ENCODE data around the gene CLEC2D. TPM values are rescaled to one million over a fixed set of nuclear protein-coding genes. Genes with fewer than 3 reads are reported as not detected.
A peak's percentile ranks its signal among the peaks of the same experiment; 100 is the strongest.

The CLEC2D gene
- total and polyA plus RNA-seq, 10 of the 15 experiments (the other 5 are each of a cell fraction or from before 2014, with no cell fraction given), result 4.6 to 29.8 (median 16.0) TPM

DNA sequence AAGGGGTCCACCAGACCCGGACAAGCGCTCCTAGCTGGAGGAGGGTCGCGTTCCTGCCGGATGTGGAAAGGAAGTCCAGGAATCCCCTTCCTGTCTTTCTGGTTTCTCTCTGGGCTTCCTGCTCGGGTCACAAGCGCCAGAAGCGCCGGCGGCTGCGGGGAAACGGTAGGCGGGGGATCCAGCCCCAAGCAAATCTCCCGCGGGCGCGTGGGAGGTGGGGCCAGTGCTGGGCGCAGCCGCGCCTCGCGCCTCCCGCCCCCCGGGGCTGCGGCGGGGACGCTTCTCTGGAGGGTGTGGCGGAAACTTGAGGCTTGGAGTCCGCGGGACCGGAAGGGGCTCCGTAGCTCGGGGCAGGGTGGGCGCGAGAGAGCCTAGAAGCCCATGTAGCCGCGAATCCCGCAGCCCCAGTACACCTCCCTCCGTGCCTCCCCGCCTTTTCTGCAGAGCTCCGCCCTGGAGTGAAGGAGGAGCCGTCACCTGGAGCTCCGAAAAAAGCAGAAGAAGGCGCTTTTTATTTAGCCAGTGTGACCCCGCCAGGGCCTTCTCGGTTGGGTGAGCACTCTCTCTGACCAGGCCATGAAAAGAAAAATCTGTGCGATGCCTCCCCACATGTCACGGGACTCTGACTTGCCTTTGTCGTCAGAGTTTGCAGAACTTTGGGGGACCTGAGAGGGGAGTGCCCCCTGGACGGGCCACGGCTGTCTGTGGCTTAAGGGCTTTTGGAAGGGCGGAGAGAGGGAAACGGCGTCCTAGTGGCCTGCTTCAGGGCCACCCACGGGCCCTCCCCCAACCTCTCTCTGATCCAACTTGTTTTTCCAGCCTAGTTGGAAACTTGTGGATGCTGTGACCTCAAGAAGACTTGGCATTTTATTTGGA is 21.4 kb upstream of the CLEC2D start (continued):
- TF ChIP-seq, protein P1, sequence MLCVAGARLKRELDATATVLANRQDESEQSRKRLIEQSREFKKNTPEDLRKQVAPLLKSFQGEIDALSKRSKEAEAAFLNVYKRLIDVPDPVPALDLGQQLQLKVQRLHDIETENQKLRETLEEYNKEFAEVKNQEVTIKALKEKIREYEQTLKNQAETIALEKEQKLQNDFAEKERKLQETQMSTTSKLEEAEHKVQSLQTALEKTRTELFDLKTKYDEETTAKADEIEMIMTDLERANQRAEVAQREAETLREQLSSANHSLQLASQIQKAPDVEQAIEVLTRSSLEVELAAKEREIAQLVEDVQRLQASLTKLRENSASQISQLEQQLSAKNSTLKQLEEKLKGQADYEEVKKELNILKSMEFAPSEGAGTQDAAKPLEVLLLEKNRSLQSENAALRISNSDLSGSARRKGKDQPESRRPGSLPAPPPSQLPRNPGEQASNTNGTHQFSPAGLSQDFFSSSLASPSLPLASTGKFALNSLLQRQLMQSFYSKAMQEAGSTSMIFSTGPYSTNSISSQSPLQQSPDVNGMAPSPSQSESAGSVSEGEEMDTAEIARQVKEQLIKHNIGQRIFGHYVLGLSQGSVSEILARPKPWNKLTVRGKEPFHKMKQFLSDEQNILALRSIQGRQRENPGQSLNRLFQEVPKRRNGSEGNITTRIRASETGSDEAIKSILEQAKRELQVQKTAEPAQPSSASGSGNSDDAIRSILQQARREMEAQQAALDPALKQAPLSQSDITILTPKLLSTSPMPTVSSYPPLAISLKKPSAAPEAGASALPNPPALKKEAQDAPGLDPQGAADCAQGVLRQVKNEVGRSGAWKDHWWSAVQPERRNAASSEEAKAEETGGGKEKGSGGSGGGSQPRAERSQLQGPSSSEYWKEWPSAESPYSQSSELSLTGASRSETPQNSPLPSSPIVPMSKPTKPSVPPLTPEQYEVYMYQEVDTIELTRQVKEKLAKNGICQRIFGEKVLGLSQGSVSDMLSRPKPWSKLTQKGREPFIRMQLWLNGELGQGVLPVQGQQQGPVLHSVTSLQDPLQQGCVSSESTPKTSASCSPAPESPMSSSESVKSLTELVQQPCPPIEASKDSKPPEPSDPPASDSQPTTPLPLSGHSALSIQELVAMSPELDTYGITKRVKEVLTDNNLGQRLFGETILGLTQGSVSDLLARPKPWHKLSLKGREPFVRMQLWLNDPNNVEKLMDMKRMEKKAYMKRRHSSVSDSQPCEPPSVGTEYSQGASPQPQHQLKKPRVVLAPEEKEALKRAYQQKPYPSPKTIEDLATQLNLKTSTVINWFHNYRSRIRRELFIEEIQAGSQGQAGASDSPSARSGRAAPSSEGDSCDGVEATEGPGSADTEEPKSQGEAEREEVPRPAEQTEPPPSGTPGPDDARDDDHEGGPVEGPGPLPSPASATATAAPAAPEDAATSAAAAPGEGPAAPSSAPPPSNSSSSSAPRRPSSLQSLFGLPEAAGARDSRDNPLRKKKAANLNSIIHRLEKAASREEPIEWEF (IDR thresholded peaks at IDR 0.05; ENCODE audit: insufficient replicate concordance, low read depth, low read length), result no peak
- TF ChIP-seq, protein P2, sequence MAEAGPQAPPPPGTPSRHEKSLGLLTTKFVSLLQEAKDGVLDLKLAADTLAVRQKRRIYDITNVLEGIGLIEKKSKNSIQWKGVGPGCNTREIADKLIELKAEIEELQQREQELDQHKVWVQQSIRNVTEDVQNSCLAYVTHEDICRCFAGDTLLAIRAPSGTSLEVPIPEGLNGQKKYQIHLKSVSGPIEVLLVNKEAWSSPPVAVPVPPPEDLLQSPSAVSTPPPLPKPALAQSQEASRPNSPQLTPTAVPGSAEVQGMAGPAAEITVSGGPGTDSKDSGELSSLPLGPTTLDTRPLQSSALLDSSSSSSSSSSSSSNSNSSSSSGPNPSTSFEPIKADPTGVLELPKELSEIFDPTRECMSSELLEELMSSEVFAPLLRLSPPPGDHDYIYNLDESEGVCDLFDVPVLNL (IDR thresholded peaks at IDR 0.05; ENCODE audit: low read depth, low read length), result peak; percentile 85
- no peak for TF ChIP-seq BMI1 (IDR thresholded peaks at IDR 0.05; ENCODE audit: borderline replicate concordance)
- TF ChIP-seq NR2F1 (conservative IDR thresholded peaks at IDR 0.05), result peak; percentile 89
- no peak for TF ChIP-seq SMARCA5 (IDR thresholded peaks at IDR 0.05)
- TF ChIP-seq, protein P3, sequence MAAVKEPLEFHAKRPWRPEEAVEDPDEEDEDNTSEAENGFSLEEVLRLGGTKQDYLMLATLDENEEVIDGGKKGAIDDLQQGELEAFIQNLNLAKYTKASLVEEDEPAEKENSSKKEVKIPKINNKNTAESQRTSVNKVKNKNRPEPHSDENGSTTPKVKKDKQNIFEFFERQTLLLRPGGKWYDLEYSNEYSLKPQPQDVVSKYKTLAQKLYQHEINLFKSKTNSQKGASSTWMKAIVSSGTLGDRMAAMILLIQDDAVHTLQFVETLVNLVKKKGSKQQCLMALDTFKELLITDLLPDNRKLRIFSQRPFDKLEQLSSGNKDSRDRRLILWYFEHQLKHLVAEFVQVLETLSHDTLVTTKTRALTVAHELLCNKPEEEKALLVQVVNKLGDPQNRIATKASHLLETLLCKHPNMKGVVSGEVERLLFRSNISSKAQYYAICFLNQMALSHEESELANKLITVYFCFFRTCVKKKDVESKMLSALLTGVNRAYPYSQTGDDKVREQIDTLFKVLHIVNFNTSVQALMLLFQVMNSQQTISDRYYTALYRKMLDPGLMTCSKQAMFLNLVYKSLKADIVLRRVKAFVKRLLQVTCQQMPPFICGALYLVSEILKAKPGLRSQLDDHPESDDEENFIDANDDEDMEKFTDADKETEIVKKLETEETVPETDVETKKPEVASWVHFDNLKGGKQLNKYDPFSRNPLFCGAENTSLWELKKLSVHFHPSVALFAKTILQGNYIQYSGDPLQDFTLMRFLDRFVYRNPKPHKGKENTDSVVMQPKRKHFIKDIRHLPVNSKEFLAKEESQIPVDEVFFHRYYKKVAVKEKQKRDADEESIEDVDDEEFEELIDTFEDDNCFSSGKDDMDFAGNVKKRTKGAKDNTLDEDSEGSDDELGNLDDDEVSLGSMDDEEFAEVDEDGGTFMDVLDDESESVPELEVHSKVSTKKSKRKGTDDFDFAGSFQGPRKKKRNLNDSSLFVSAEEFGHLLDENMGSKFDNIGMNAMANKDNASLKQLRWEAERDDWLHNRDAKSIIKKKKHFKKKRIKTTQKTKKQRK (IDR thresholded peaks at IDR 0.05; ENCODE audit: low read depth, low read length), result no peak
- TF ChIP-seq, protein P4, sequence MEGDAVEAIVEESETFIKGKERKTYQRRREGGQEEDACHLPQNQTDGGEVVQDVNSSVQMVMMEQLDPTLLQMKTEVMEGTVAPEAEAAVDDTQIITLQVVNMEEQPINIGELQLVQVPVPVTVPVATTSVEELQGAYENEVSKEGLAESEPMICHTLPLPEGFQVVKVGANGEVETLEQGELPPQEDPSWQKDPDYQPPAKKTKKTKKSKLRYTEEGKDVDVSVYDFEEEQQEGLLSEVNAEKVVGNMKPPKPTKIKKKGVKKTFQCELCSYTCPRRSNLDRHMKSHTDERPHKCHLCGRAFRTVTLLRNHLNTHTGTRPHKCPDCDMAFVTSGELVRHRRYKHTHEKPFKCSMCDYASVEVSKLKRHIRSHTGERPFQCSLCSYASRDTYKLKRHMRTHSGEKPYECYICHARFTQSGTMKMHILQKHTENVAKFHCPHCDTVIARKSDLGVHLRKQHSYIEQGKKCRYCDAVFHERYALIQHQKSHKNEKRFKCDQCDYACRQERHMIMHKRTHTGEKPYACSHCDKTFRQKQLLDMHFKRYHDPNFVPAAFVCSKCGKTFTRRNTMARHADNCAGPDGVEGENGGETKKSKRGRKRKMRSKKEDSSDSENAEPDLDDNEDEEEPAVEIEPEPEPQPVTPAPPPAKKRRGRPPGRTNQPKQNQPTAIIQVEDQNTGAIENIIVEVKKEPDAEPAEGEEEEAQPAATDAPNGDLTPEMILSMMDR (IDR thresholded peaks at IDR 0.05 in 2 of 3, conservative IDR thresholded peaks at IDR 0.05 in 1 of 3; ENCODE audit: control insufficient read depth in 2 of 3, extremely low read depth in 1 of 3, insufficient read depth in 1 of 3, low read depth in 3 of 3, low read length in 3 of 3), result no peak
- TF ChIP-seq, protein P5, sequence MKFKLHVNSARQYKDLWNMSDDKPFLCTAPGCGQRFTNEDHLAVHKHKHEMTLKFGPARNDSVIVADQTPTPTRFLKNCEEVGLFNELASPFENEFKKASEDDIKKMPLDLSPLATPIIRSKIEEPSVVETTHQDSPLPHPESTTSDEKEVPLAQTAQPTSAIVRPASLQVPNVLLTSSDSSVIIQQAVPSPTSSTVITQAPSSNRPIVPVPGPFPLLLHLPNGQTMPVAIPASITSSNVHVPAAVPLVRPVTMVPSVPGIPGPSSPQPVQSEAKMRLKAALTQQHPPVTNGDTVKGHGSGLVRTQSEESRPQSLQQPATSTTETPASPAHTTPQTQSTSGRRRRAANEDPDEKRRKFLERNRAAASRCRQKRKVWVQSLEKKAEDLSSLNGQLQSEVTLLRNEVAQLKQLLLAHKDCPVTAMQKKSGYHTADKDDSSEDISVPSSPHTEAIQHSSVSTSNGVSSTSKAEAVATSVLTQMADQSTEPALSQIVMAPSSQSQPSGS (IDR thresholded peaks at IDR 0.05; ENCODE audit: low read length), result peak; percentile 56; the same call in 1 of the 2 replicates
- TF ChIP-seq, protein P6, sequence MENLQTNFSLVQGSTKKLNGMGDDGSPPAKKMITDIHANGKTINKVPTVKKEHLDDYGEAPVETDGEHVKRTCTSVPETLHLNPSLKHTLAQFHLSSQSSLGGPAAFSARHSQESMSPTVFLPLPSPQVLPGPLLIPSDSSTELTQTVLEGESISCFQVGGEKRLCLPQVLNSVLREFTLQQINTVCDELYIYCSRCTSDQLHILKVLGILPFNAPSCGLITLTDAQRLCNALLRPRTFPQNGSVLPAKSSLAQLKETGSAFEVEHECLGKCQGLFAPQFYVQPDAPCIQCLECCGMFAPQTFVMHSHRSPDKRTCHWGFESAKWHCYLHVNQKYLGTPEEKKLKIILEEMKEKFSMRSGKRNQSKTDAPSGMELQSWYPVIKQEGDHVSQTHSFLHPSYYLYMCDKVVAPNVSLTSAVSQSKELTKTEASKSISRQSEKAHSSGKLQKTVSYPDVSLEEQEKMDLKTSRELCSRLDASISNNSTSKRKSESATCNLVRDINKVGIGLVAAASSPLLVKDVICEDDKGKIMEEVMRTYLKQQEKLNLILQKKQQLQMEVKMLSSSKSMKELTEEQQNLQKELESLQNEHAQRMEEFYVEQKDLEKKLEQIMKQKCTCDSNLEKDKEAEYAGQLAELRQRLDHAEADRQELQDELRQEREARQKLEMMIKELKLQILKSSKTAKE (IDR thresholded peaks at IDR 0.05; ENCODE audit: low read depth, poor library complexity, severe bottlenecking), result peak; percentile 77
- no peak for TF ChIP-seq TARDBP (IDR thresholded peaks at IDR 0.05; ENCODE audit: borderline replicate concordance)
- peak; percentile 49; the same call in 1 of the 2 replicates for TF ChIP-seq NFIC (IDR thresholded peaks at IDR 0.05; ENCODE audit: low read depth, low read length)
- no peak for TF ChIP-seq JUND (IDR thresholded peaks at IDR 0.05; ENCODE audit: low read depth, low read length)

All from GM12878 (cell line).